Measurements from ENCODE around the gene DPF3.

The DPF3 gene

GRCh38 chr14:72744416-72745120 lies 149.3 kb downstream of the DPF3 start:
- DNase-seq (ENCODE audit: low read depth in 2 of 2, low spot score in 1 of 2): no peak

GRCh38 chr14:72743626-72744025 lies 150.3 kb downstream of the DPF3 start:
- DNase-seq (ENCODE audit: low read depth in 2 of 2, low spot score in 1 of 2): no peak

- no peak for DNase-seq (ENCODE audit: low read depth in 2 of 2, low spot score in 1 of 2)
Observed at GRCh38 chr14:72742838-72743195, 151.1 kb downstream of the DPF3 start.

GRCh38 chr14:72742118-72742837 lies 151.6 kb downstream of the DPF3 start:
- DNase-seq (ENCODE audit: low read depth in 2 of 2, low spot score in 1 of 2): no peak

GRCh38 chr14:72741826-72742117 lies 152.1 kb downstream of the DPF3 start:
- DNase-seq (ENCODE audit: low read depth in 2 of 2, low spot score in 1 of 2): no peak

GRCh38 chr14:72740966-72741825 lies 152.7 kb downstream of the DPF3 start:
- DNase-seq (ENCODE audit: low read depth in 2 of 2, low spot score in 1 of 2): no peak

GRCh38 chr14:72740504-72740961 lies 153.4 kb downstream of the DPF3 start:
- DNase-seq (ENCODE audit: low read depth in 2 of 2, low spot score in 1 of 2): no peak

GRCh38 chr14:72739446-72740405 lies 154.2 kb downstream of the DPF3 start:
- DNase-seq (ENCODE audit: low read depth in 2 of 2, low spot score in 1 of 2): no peak

GRCh38 chr14:72738161-72738611 lies 155.7 kb downstream of the DPF3 start:
- no peak for DNase-seq (ENCODE audit: low read depth in 2 of 2, low spot score in 1 of 2)

- no peak for DNase-seq (ENCODE audit: low read depth in 2 of 2, low spot score in 1 of 2)
Observed at GRCh38 chr14:72737560-72737943, 156.3 kb downstream of the DPF3 start.

- DNase-seq (ENCODE audit: low read depth in 2 of 2, low spot score in 1 of 2): no peak
Observed at GRCh38 chr14:72736786-72737559, 156.9 kb downstream of the DPF3 start.

- DNase-seq (ENCODE audit: low read depth in 2 of 2, low spot score in 1 of 2): no peak
Observed at GRCh38 chr14:72736308-72736707, 157.6 kb downstream of the DPF3 start.

- no peak for DNase-seq (ENCODE audit: low read depth in 2 of 2, low spot score in 1 of 2)
Observed at GRCh38 chr14:72732022-72732780, 161.7 kb downstream of the DPF3 start.

GRCh38 chr14:72731252-72732020 lies 162.5 kb downstream of the DPF3 start:
- no peak for DNase-seq (ENCODE audit: low read depth in 2 of 2, low spot score in 1 of 2)

- no peak for DNase-seq (ENCODE audit: low read depth in 2 of 2, low spot score in 1 of 2)
Observed at GRCh38 chr14:72730468-72730867, 163.4 kb downstream of the DPF3 start.

GRCh38 chr14:72726444-72726843 lies 167.5 kb downstream of the DPF3 start:
- no peak for DNase-seq (ENCODE audit: low read depth in 2 of 2, low spot score in 1 of 2)

GRCh38 chr14:72723858-72724530 lies 169.9 kb downstream of the DPF3 start:
- DNase-seq (ENCODE audit: low read depth in 2 of 2, low spot score in 1 of 2): no peak

- DNase-seq (ENCODE audit: low read depth in 2 of 2, low spot score in 1 of 2): no peak
Observed at GRCh38 chr14:72722201-72722785, 171.6 kb downstream of the DPF3 start.

Data from stimulated activated CD8-positive, alpha-beta memory T cell treated with anti-CD3 and anti-CD28 coated beads, Interleukin-4, amount 100 ng/mL, for 1 hour (primary cell).